Stomach (tissue), 19 donors: ENCODE results near the gene OR1J2. TPM values are rescaled to one million over a fixed set of nuclear protein-coding genes. Genes with fewer than 3 reads are reported as not detected.
A peak's percentile ranks its signal among the peaks of the same experiment; 100 is the strongest.

ENCODE experiments used
- DNase-seq, 2 donors: peaks; one replicate each; pipeline versions ENCODE4 v3.0.0 to v3.0.0-alpha.2; 2013 to 2019
- H3K27ac ChIP-seq, 5 donors: fragments of 200-600 bp in 4 of 5; sonication (generic) in 4 of 5; one replicate each; pipeline ENCODE4 v1.5.1; 2013 to 2019; ENCODE audit warnings: mild to moderate bottlenecking in 1 of 5, moderate library complexity in 1 of 5
- H3K27me3 ChIP-seq, 3 donors: fragments of 200-600 bp; sonication (generic); one replicate each; pipeline ENCODE4 v1.5.1; 2017 to 2019; ENCODE audit warnings: mixed run types in 1 of 3
- H3K36me3 ChIP-seq, 4 donors: fragments of 200-600 bp; sonication (generic); 1 replicate in 3 of 4; 2 replicates in 1 of 4; pipeline ENCODE4 v1.5.1; 2016 to 2019
- H3K4me1 ChIP-seq, 4 donors: fragments of 200-600 bp; sonication (generic); one replicate each; pipeline ENCODE4 v1.5.1; 2016 to 2019
- H3K4me3 ChIP-seq, 4 donors: fragments of 200-600 bp; sonication (generic) in 3 of 4; one replicate each; pipeline ENCODE4 v1.5.1; 2016 to 2019; ENCODE audit warnings: mild to moderate bottlenecking in 1 of 4
- H3K9me3 ChIP-seq, 4 donors: fragments of 200-600 bp; sonication (generic); one replicate each; pipeline ENCODE4 v1.5.1; 2016 to 2019
- CTCF ChIP-seq, 7 experiments: fragments of 450-650 bp in 4 of 7; fragments of 200-600 bp in 3 of 7; sonication (generic) in 3 of 7; IDR thresholded peaks; one replicate each; pipeline ENCODE4 v1.5.1; 2016 to 2019; ENCODE audit warnings: antibody characterized with exemption in 7 of 7, control low read depth in 2 of 7, mild to moderate bottlenecking in 1 of 7
- EP300 ChIP-seq: sonication (generic); formaldehyde crosslinking; IDR thresholded peaks from one replicate; pipeline ENCODE4 v1.6.1; 2017; ENCODE audit warnings: antibody characterized with exemption
- POLR2A ChIP-seq, 4 donors: fragments of 450-650 bp; IDR thresholded peaks; one replicate each; pipeline ENCODE4 v1.6.1; 2016; ENCODE audit warnings: antibody characterized with exemption in 4 of 4, control low read depth in 2 of 4, mild to moderate bottlenecking in 1 of 4, moderate library complexity in 1 of 4
- POLR2AphosphoS5 ChIP-seq, 3 donors: sonication (generic); formaldehyde crosslinking; IDR thresholded peaks; one replicate each; pipeline ENCODE4 v1.6.1; 2016; ENCODE audit warnings: antibody characterized with exemption in 3 of 3
- WGBS, 5 donors: extraction: QIAGEN DNeasy Blood & Tissue Kit in 3 of 5; methylation state at CpG; one replicate each; pipeline versions ENCODE4 v1.1.5 to v1.1.7; 2013 to 2018; 5-methylcytosine and 5-hydroxymethylcytosine counted together
- intact Hi-C: fragments of 100-400 bp; cut with DNase I; formaldehyde crosslinking; loops from one replicate; pipeline ENCODE4 v1.15.1; 2023; ENCODE audit warnings: low total_unique reads
- long read RNA-seq, 10 donors: transcript quantifications; one replicate each; lab custom pipeline, GENCODE V29; 2026
- polyA plus RNA-seq, 3 donors: library from polyadenylated mRNA; stranded (reverse); fragments of 200-250 nt; gene quantifications; one replicate each; pipeline ENCODE4 v1.2.3, GENCODE V29; 2013
- total RNA-seq, 5 donors: library from RNA; depleted of rRNA; stranded (reverse); fragments of >200 nt; gene quantifications; one replicate each; pipeline versions ENCODE4 v1.1.0 to v1.2.3, GENCODE V29; 2014 to 2016
- donor health status: healthy with polysubstance abuse.
- donor health status: Bipolar disorder and iron deficiency.
- donor health status: healthy.

Gene OR1J2
- total RNA-seq (1 to 10 TPM in 1 of 5 donors, not detected in 4; 6.4 TPM), polyA plus RNA-seq (not detected)
- long read RNA-seq, donor 1, result 0 reads
- long read RNA-seq, donor 2, result 0 reads
- long read RNA-seq, donor 3, result 0 reads
- long read RNA-seq, donor 4, result 0 reads
- long read RNA-seq, donor 5, result 0 reads
- long read RNA-seq, donor 6, result 0 reads
- long read RNA-seq, donor 7, result 0 reads
- long read RNA-seq, donor 8, result 0 reads
- long read RNA-seq, donor 9, result 0 reads
- long read RNA-seq, donor 10, result 0 reads

- 79 to 89% (median 83%) methylated on average over 6 of the region's 6 CpGs for WGBS, 5 donors
- intact Hi-C loops, result loop anchor here (10.0 kb wide), 1 partner anchor 64 kb away; no protein-coding TSS in a partner anchor
- H3K4me1 ChIP-seq, result no peaks in the 10 kb centered on the region
Observed at GRCh38 chr9:122510502-122510901, at the start of gene OR1J2. OR1J2 (plus strand) TSS chr9:122510802; CDS start chr9:122510802, 0 bp downstream.

GRCh38 chr9:122463828-122464632 is 46.6 kb upstream of the OR1J2 start:
- WGBS, 5 donors, result 82 to 94% (median 88%) methylated on average over 4 to 10 of the region's 10 CpGs
- H3K27ac ChIP-seq, result peak overlapping the region in 4 of 5 donors; percentile 36 to 70 (median 57)
- no peaks in the 10 kb centered on the region for H3K9me3 ChIP-seq
- intact Hi-C loops, result loop anchor here (5.0 to 10.0 kb wide), 3 partner anchors 348 to 891 kb away; partner anchors contain the start of gene CRB2
- H3K27me3 ChIP-seq, result no peaks in the 10 kb centered on the region
- TF ChIP-seq CTCF (IDR thresholded peaks at IDR 0.05) (no peak), POLR2AphosphoS5 (IDR thresholded peaks at IDR 0.05) (no peak), POLR2A (IDR thresholded peaks at IDR 0.05) (no peak), EP300 (no peak)
- H3K4me1 ChIP-seq, result peaks cover 0 to 21% (median 13%) of the 10 kb centered on the region in 4 donors
- DNase-seq, result peak in 1 of 2 donors; percentile 9
- H3K36me3 ChIP-seq, result no peaks in the 10 kb centered on the region
- H3K4me3 ChIP-seq, result peak overlapping the region; percentile 29 to 49 (median 46)

More at GRCh38 chr9:122510502-122510901, at the start of gene OR1J2:
- Histone ChIP-seq H3K4me3 (no peak within 1 kb of the TSS), H3K36me3 (no peaks in the 10 kb centered on the region), H3K9me3 (no peaks in the 10 kb centered on the region), H3K27ac (no peak within 1 kb of the TSS), H3K27me3 (no peaks in the 10 kb centered on the region)
- TF ChIP-seq POLR2AphosphoS5 (IDR thresholded peaks at IDR 0.05) (no peak), CTCF (IDR thresholded peaks at IDR 0.05) (no peak), EP300 (no peak)
- no peak for DNase-seq

GRCh38 chr9:122464633-122465567 is 45.7 kb upstream of the OR1J2 start:
- intact Hi-C loops, result loop anchor here (5.0 to 10.0 kb wide), 3 partner anchors 347 to 890 kb away; partner anchors contain the start of gene CRB2
- Histone ChIP-seq H3K36me3 (no peaks in the 10 kb centered on the region), H3K9me3 (no peaks in the 10 kb centered on the region), H3K27ac (peak overlapping the region in 4 of 5 donors; percentile 36 to 70 (median 57)), H3K4me3 (peak overlapping the region; percentile 29 to 49 (median 46)), H3K4me1 (peaks cover 0 to 21% (median 13%) of the 10 kb centered on the region in 4 donors), H3K27me3 (no peaks in the 10 kb centered on the region)
- 10 to 12% (median 10%) methylated on average over 10 of the region's 10 CpGs for WGBS, 5 donors
- peak; percentile 83 to 91 for DNase-seq
- TF ChIP-seq POLR2A (IDR thresholded peaks at IDR 0.05), result no peak
- TF ChIP-seq POLR2AphosphoS5 (IDR thresholded peaks at IDR 0.05), result peak in 2 of 3 donors; percentile 39 to 55
- peak in 5 of 7 experiments; percentile 72 to 90 (median 80) for TF ChIP-seq CTCF (IDR thresholded peaks at IDR 0.05)
- no peak for TF ChIP-seq EP300
